ENCODE data around the gene FLT1.

The FLT1 gene

GRCh38 chr13:28408863-28409262 is 86.1 kb downstream of the FLT1 start:
- DNase-seq (ENCODE audit: low spot score): no peak
- no peak for TF ChIP-seq CTCF (IDR thresholded peaks at IDR 0.05; ENCODE audit: extremely low read depth, missing control alignments)

GRCh38 chr13:28408235-28408848 is 86.6 kb downstream of the FLT1 start:
- no peak for DNase-seq (ENCODE audit: low spot score)
- TF ChIP-seq CTCF (IDR thresholded peaks at IDR 0.05; ENCODE audit: extremely low read depth, missing control alignments): no peak

- no peak for DNase-seq (ENCODE audit: low spot score)
- TF ChIP-seq CTCF (IDR thresholded peaks at IDR 0.05; ENCODE audit: extremely low read depth, missing control alignments): no peak
These were observed 88.1 kb downstream of the FLT1 start for GRCh38 chr13:28406733-28407266.

- no peak for DNase-seq (ENCODE audit: low spot score)
- TF ChIP-seq CTCF (IDR thresholded peaks at IDR 0.05; ENCODE audit: extremely low read depth, missing control alignments): no peak
These were observed 92.9 kb downstream of the FLT1 start for GRCh38 chr13:28402057-28402381.

- peak; percentile 49 for DNase-seq (ENCODE audit: low spot score)
- TF ChIP-seq CTCF (IDR thresholded peaks at IDR 0.05; ENCODE audit: extremely low read depth, missing control alignments): no peak
These were observed 93.4 kb downstream of the FLT1 start for GRCh38 chr13:28401303-28402056.

GRCh38 chr13:28396053-28396452 is 98.9 kb downstream of the FLT1 start:
- DNase-seq (ENCODE audit: low spot score): no peak
- no peak for TF ChIP-seq CTCF (IDR thresholded peaks at IDR 0.05; ENCODE audit: extremely low read depth, missing control alignments)

- TF ChIP-seq CTCF (IDR thresholded peaks at IDR 0.05; ENCODE audit: extremely low read depth, missing control alignments): no peak
- DNase-seq (ENCODE audit: low spot score): no peak
These were observed 100.5 kb downstream of the FLT1 start for GRCh38 chr13:28394422-28394821.
